Neural progenitor cell (in vitro differentiated cells): Measurements from ENCODE around the gene TNFSF4. TPM values are rescaled to one million over a fixed set of nuclear protein-coding genes. Genes with fewer than 3 reads are reported as not detected.

Experiments
- DNase-seq: peaks from one replicate; pipeline ENCODE4 v3.0.0-alpha.2; 2016; ENCODE audit warnings: low spot score
- H2AFZ ChIP-seq: fragments of 200-600 bp; sonication (generic); replicated peaks from 2 replicates; pipeline ENCODE4 v1.6.1; 2016; ENCODE audit warnings: antibody characterized with exemption
- H3F3A ChIP-seq: fragments of 200-600 bp; sonication (generic); 2 replicates; pipeline ENCODE4 v1.6.1; 2016; ENCODE audit warnings: antibody characterized with exemption, low read depth
- H3K27ac ChIP-seq: fragments of 200-600 bp; sonication (generic); 2 replicates; pipeline ENCODE4 v1.5.1; 2016; ENCODE audit warnings: mild to moderate bottlenecking
- H3K27me3 ChIP-seq: fragments of 200-600 bp; sonication (generic); 2 replicates; pipeline ENCODE4 v1.6.1; 2016; ENCODE audit warnings: mild to moderate bottlenecking, moderate library complexity
- H3K36me3 ChIP-seq: fragments of 200-600 bp; sonication (generic); 2 replicates; pipeline ENCODE4 v1.5.1; 2016
- H3K4me1 ChIP-seq: fragments of 200-600 bp; sonication (generic); 2 replicates; pipeline ENCODE4 v1.6.1; 2016; ENCODE audit warnings: mixed run types
- H3K4me2 ChIP-seq: fragments of 200-600 bp; sonication (generic); 2 replicates; pipeline ENCODE4 v1.6.1; 2016
- H3K4me3 ChIP-seq: fragments of 200-600 bp; sonication (generic); 2 replicates; pipeline ENCODE4 v1.5.1; 2016
- H3K79me2 ChIP-seq: fragments of 200-600 bp; sonication (generic); 2 replicates; pipeline ENCODE4 v1.6.1; 2016; ENCODE audit warnings: low read depth
- H3K9ac ChIP-seq: fragments of 200-600 bp; sonication (generic); 2 replicates; pipeline ENCODE4 v1.6.1; 2016
- H3K9me3 ChIP-seq: fragments of 200-600 bp; sonication (generic); 2 replicates; pipeline ENCODE4 v1.5.1; 2016; ENCODE audit warnings: low read depth
- H4K20me1 ChIP-seq: fragments of 200-600 bp; sonication (generic); 2 replicates; pipeline ENCODE4 v1.6.1; 2016; ENCODE audit warnings: low read depth
- H3K27ac Mint-ChIP-seq: 3 replicates; pipeline ENCODE4 v1.8.0; 2021; ENCODE audit warnings: mixed read lengths
- H3K27me3 Mint-ChIP-seq: 2 replicates; pipeline ENCODE4 v1.8.0; 2022; ENCODE audit warnings: low read depth, mild to moderate bottlenecking, inconsistent platforms, moderate library complexity, mixed read lengths; ENCODE audit not compliant: insufficient read depth
- H3K36me3 Mint-ChIP-seq: 3 replicates; pipeline ENCODE4 v1.8.0; 2021; ENCODE audit warnings: mixed read lengths
- H3K4me1 Mint-ChIP-seq: 3 replicates; pipeline ENCODE4 v1.8.0; 2021; ENCODE audit warnings: mixed read lengths
- H3K4me3 Mint-ChIP-seq: 3 replicates; pipeline ENCODE4 v1.8.0; 2021; ENCODE audit warnings: mild to moderate bottlenecking, moderate library complexity, mixed read lengths
- H3K9me3 Mint-ChIP-seq: 3 replicates; pipeline ENCODE4 v1.8.0; 2020; ENCODE audit warnings: mixed read lengths
- EZH2 ChIP-seq: fragments of 200-600 bp; sonication (generic); IDR thresholded peaks from 2 replicates; pipeline ENCODE4 v1.6.1; 2017; ENCODE audit warnings: antibody characterized with exemption, mild to moderate bottlenecking, moderate library complexity
- EZH2phosphoT487 ChIP-seq: fragments of 200-600 bp; sonication (generic); IDR thresholded peaks from 2 replicates; pipeline ENCODE4 v1.6.1; 2017; ENCODE audit warnings: antibody characterized with exemption
- total RNA-seq: library from RNA; depleted of rRNA; stranded (reverse); fragments of >200 nt; gene quantifications from 2 replicates; pipeline ENCODE4 v1.2.3, GENCODE V29; 2015; ENCODE audit warnings: low replicate concordance
- TF ChIP-seq, protein P1 (sequence below): fragments of 200-600 bp; sonication (generic); IDR thresholded peaks from 2 replicates; pipeline ENCODE4 v1.5.1; 2017; ENCODE audit warnings: antibody characterized with exemption, mild to moderate bottlenecking

TNFSF4 gene
- total RNA-seq, 1 donor from 2014 or later: 2.1 TPM

DNA sequence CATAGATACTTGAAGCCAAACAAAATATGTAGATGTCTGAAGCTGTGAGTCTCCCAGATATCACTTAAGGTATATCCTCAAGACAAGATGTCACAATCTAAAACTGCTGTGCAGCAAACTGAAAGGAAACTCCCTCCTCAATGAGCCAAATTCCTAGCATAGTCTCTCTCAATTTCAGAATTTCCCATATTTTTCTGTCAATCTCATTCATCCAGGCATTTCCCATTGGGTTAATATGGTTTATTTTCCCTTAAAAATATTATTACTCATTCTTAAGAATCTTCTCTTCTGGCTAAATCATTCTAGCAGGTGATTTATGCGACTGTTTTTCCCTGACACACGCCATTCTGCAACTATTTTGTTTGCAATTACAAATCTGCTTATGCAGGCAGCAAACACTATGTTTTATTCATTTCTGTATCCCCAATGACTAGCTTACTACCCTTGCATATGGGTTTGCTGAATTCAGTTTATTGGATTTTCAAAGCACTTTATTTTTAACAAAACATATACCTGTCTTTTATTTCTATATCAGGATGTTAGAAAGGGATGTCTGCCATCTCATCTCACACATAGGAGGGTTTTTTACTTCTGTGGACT is 69.9 kb downstream of the TNFSF4 start:
- H2AFZ ChIP-seq: no peak overlapping the region
- no peaks in the 10 kb centered on the region for H3K79me2 ChIP-seq
- H3K9me3 ChIP-seq: no peaks in the 10 kb centered on the region
- Mint-ChIP-seq H3K9me3 (no peaks in the 10 kb centered on the region), H3K27me3 (no peaks in the 10 kb centered on the region), H3K36me3 (no peaks in the 10 kb centered on the region), H3K4me1 (no peaks in the 10 kb centered on the region), H3K27ac (no peak overlapping the region), H3K4me3 (no peak overlapping the region)
- no peak overlapping the region for H3K4me3 ChIP-seq
- H3K9ac ChIP-seq: no peak overlapping the region
- H4K20me1 ChIP-seq: no peaks in the 10 kb centered on the region
- H3F3A ChIP-seq: no peaks in the 10 kb centered on the region
- H3K4me2 ChIP-seq: no peak overlapping the region
- no peaks in the 10 kb centered on the region for H3K27me3 ChIP-seq
- H3K27ac ChIP-seq: no peak overlapping the region
- DNase-seq: no peak
- no peaks in the 10 kb centered on the region for H3K36me3 ChIP-seq
- no peaks in the 10 kb centered on the region for H3K4me1 ChIP-seq
- TF ChIP-seq EZH2phosphoT487: no peak
- no peak for TF ChIP-seq EZH2
- TF ChIP-seq, protein P1, sequence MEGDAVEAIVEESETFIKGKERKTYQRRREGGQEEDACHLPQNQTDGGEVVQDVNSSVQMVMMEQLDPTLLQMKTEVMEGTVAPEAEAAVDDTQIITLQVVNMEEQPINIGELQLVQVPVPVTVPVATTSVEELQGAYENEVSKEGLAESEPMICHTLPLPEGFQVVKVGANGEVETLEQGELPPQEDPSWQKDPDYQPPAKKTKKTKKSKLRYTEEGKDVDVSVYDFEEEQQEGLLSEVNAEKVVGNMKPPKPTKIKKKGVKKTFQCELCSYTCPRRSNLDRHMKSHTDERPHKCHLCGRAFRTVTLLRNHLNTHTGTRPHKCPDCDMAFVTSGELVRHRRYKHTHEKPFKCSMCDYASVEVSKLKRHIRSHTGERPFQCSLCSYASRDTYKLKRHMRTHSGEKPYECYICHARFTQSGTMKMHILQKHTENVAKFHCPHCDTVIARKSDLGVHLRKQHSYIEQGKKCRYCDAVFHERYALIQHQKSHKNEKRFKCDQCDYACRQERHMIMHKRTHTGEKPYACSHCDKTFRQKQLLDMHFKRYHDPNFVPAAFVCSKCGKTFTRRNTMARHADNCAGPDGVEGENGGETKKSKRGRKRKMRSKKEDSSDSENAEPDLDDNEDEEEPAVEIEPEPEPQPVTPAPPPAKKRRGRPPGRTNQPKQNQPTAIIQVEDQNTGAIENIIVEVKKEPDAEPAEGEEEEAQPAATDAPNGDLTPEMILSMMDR: no peak

DNA sequence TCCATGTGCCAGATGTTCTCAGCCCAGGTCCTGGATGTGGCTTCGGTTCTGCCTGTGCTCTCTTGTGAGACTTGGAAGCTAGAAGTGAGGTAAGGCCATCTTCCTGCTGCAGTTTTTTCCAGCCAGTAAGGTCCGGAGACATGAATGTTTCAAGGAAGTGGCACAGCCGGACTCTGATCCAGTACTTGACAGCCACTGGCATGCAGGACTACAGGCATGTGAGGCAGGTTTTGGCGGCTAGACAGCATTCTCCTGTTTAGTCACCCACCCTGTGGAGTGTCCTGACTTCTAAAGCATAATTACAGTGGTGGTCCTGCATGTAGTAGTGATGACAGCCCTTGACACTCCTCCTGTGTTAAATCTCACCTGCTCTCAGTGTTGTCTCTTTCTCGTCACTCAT is 72.3 kb downstream of the TNFSF4 start:
- H3K27ac Mint-ChIP-seq: no peak overlapping the region

DNA sequence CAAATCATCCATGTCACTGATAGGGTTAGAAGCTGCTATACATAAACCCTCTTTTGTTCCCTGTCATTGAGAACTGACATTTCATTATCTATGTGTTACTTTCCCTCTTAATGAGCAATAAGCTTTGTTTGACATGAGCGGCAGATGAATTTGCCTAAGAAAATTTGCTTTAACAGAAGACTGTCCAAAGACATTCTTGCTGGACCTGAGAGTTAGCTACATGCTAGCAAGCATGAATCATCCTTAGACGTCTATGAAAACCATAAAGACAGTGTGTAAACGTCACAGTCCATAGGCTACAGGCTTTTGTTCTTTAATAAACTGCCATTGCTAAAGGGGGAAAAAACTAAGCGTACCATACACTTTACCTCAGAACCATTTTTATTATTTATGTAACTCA is 73.1 kb downstream of the TNFSF4 start:
- no peaks in the 10 kb centered on the region for H3K9me3 ChIP-seq
- no peak overlapping the region for H3K9ac ChIP-seq
- no peak overlapping the region for H3K4me2 ChIP-seq
- no peaks in the 10 kb centered on the region for H3K27me3 ChIP-seq
- no peak overlapping the region for H3K27ac ChIP-seq
- DNase-seq: no peak
- no peak overlapping the region for H3K4me3 ChIP-seq
- TF ChIP-seq EZH2: no peak
- TF ChIP-seq, protein P1: no peak
- Mint-ChIP-seq H3K4me3 (no peak overlapping the region), H3K9me3 (no peaks in the 10 kb centered on the region), H3K27me3 (no peaks in the 10 kb centered on the region), H3K27ac (no peak overlapping the region), H3K36me3 (no peaks in the 10 kb centered on the region), H3K4me1 (no peaks in the 10 kb centered on the region)
- H4K20me1 ChIP-seq: no peaks in the 10 kb centered on the region
- no peaks in the 10 kb centered on the region for H3K36me3 ChIP-seq
- no peaks in the 10 kb centered on the region for H3F3A ChIP-seq
- H3K79me2 ChIP-seq: no peaks in the 10 kb centered on the region
- H2AFZ ChIP-seq: no peak overlapping the region
- no peaks in the 10 kb centered on the region for H3K4me1 ChIP-seq

More for the DNA sequence above, 72.3 kb downstream of the TNFSF4 start:
- Histone ChIP-seq H4K20me1 (no peaks in the 10 kb centered on the region), H3K27me3 (no peaks in the 10 kb centered on the region), H3K9me3 (no peaks in the 10 kb centered on the region), H3K36me3 (no peaks in the 10 kb centered on the region), H3K79me2 (no peaks in the 10 kb centered on the region), H3F3A (no peaks in the 10 kb centered on the region), H3K27ac (no peak overlapping the region), H3K4me2 (no peak overlapping the region), H3K4me3 (no peak overlapping the region), H3K9ac (no peak overlapping the region), H2AFZ (no peak overlapping the region), H3K4me1 (no peaks in the 10 kb centered on the region)
- no peak for DNase-seq
- TF ChIP-seq EZH2: no peak
- no peak for TF ChIP-seq EZH2phosphoT487
- Mint-ChIP-seq H3K27me3 (no peaks in the 10 kb centered on the region), H3K9me3 (no peaks in the 10 kb centered on the region), H3K4me3 (no peak overlapping the region), H3K36me3 (no peaks in the 10 kb centered on the region), H3K4me1 (no peaks in the 10 kb centered on the region)

Other genes with a start within 250 kb of the TNFSF4 start
- 0.15 TPM in 1 of 2 replicates, not detected in the other for gene TNFSF18, start 156.4 kb downstream of the TNFSF4 start, total RNA-seq